ENCODE measurements around the gene ETV4.
A peak's percentile ranks its signal among the peaks of the same experiment; 100 is the strongest.

Gene ETV4

DNA sequence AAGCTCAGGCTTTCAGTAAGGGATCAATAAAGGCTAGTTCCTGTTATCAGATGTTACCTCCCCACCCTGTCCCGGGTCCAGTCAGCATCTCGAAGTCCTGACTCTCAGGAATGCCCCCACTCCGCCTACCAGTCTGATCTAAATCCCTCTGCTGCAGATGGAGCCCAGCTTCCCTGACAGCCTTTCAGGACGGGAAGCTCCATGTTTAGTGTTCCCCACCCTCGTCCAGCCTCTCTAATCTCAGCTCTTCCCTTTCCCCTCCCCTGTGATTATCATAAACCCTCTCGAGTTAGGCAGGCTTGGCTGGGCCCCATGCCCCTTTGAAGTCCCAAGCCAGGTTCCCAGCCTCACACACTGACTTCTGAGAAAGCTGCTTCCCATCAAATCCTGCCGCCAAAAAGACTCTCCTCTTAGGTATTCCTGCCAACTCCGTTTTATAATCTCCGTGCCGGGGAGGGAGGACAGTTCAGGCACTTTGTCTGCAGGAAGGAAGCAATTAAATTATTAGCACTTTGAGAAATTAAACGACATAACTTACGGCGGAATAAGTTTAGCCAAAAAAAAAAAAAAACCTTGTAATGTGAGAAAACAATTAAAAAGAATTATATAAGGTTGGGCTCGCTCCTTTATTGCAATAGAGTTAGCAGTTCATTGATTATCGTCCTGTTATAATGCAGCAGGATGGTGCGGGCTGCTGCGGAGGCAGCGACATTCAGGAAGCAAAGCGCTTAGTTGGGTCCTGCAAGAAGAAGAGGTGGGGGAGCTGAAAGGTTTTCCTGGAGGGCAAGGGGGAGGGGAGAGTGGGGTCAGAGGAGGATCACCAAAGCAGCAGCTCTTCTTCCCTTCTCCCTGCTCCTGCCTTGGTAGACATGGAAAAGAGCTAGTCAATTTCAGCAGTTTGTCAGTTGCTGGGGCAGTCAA lies 16.8 kb upstream of the ETV4 start:
- Histone ChIP-seq H3K4me3 (peak overlapping the region; percentile 47; the same call in 1 of the 2 replicates), H3K9ac (ENCODE audit: insufficient read length) (no peak overlapping the region), H3K9me3 (ENCODE audit: low read depth, low read length) (no peaks in the 10 kb centered on the region), H3K27ac (no peak overlapping the region), H3K36me3 (ENCODE audit: insufficient read depth, low read length) (no peaks in the 10 kb centered on the region)
- TF ChIP-seq FOXP2 (optimal IDR thresholded peaks at IDR 0.05; ENCODE audit: control extremely low read depth, extremely low read length, insufficient read depth) (no peak), POLR2AphosphoS5 (IDR thresholded peaks at IDR 0.05; ENCODE audit: borderline replicate concordance, low read depth, low read length) (no peak), EZH2 (IDR thresholded peaks at IDR 0.05) (no peak)
- DNase-seq (ENCODE audit: low read depth, low spot score): no peak

DNA sequence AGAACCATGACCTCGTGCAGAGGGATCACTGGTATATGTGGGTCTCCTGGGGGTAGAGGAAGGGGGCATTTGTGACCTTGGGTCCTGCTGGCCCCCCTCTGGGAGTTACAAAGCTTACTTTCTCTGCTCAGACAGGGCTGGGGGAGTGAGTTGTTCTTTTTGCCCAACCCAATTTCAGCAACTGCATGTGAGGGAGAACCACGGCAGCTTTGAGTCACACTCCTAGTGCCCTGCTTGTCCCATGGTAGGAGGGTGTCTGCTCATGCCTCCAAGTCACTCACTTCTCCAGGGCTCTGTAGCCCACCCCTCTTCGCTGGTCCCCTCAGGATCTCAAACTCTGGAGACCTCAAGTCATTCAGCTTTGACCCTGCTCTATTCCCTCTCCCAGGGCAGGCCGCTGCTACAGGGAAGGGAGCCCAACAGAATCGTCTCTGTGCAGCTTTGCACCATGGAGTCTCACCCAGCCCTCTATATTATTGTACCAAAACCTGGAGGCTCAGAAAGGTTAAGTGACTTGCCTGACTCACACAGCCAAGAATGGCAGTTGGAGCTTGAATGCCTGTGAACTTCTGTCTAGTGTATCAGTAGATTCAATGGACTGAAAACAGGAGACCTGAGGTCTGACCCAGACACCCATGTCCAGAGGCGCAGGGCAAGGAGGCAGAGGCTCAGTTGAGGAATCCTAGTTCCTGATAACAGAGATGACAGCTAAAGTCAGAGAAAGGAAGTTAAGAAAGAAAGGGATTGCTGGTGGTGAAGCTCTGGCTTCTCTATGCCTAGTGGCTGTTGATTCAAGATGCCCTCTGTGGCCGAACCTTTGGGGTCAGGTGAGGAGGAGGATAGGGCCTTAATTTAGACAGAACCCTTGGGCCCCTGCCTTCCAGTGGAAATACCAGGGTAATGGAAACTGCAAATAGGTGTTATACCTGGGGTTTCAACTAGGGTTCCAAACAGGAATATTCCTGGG lies 14.6 kb upstream of the ETV4 start:
- H3K9ac ChIP-seq (ENCODE audit: insufficient read length): no peak overlapping the region
- no peaks in the 10 kb centered on the region for H3K9me3 ChIP-seq (ENCODE audit: low read depth, low read length)
- TF ChIP-seq FOXP2 (optimal IDR thresholded peaks at IDR 0.05; ENCODE audit: control extremely low read depth, extremely low read length, insufficient read depth) (no peak), POLR2AphosphoS5 (IDR thresholded peaks at IDR 0.05; ENCODE audit: borderline replicate concordance, low read depth, low read length) (no peak), EZH2 (IDR thresholded peaks at IDR 0.05) (no peak)
- H3K27ac ChIP-seq: no peak overlapping the region
- no peak overlapping the region for H3K4me3 ChIP-seq
- H3K36me3 ChIP-seq (ENCODE audit: insufficient read depth, low read length): no peaks in the 10 kb centered on the region
- DNase-seq (ENCODE audit: low read depth, low spot score): no peak

DNA sequence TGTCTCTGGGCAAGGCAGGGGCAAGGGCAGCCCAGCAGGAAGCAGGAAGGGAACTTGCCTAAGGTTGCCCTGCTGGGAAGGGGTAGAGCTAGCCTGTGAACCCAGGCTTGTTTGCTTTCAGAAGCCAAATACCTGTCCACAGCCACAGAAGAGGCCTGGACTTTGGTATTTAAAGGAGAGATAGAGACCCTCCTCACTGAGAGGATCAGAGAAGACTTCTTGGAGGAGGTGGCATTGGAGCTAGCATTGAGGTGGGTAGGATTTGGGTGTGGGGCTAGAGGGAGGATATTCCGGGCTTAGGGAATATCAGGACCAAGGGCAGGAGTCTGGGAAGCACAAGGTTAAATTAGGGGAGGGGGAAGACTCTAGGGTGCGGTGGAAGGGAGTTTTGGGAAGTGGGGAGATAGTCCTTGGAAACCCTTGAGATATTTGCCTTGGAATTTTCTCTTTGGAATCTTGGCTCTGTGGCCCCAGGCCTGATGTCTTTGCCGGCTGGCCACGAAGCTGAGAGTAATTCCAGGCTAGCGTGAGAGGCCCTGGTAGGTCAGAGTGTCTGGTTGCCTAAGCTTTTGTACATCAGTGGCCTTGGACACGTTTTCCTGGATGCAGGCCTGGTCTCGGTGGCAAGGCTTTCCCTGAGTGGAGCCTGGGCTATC lies 13.1 kb upstream of the ETV4 start:
- Histone ChIP-seq H3K27ac (no peak overlapping the region), H3K36me3 (ENCODE audit: insufficient read depth, low read length) (no peaks in the 10 kb centered on the region), H3K9me3 (ENCODE audit: low read depth, low read length) (no peaks in the 10 kb centered on the region), H3K9ac (ENCODE audit: insufficient read length) (no peak overlapping the region), H3K4me3 (no peak overlapping the region)
- no peak for DNase-seq (ENCODE audit: low read depth, low spot score)
- TF ChIP-seq POLR2AphosphoS5 (IDR thresholded peaks at IDR 0.05; ENCODE audit: borderline replicate concordance, low read depth, low read length): no peak

DNA sequence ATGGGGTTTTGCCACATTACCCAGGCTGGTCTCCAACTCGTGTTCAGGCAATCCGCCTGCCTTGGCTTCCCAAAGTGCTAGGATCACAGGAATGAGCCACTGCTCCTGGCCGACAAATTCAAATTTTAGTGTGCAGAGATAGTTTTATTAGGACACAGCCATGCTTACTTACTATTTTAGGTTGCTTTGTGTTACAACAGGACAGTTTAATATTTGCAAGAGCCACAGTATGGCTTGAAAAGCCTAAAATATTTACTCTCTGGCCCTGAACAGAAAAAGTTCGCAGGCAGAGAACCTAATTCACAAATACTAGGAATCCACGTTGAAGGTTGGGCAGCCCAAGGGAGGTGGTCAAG lies 12.6 kb upstream of the ETV4 start:
- no peak overlapping the region for H3K9ac ChIP-seq (ENCODE audit: insufficient read length)
- DNase-seq (ENCODE audit: low read depth, low spot score): no peak
- H3K4me3 ChIP-seq: no peak overlapping the region
- H3K36me3 ChIP-seq (ENCODE audit: insufficient read depth, low read length): no peaks in the 10 kb centered on the region
- TF ChIP-seq FOXP2 (optimal IDR thresholded peaks at IDR 0.05; ENCODE audit: control extremely low read depth, extremely low read length, insufficient read depth) (no peak), POLR2AphosphoS5 (IDR thresholded peaks at IDR 0.05; ENCODE audit: borderline replicate concordance, low read depth, low read length) (no peak), EZH2 (IDR thresholded peaks at IDR 0.05) (no peak)
- no peaks in the 10 kb centered on the region for H3K9me3 ChIP-seq (ENCODE audit: low read depth, low read length)
- no peak overlapping the region for H3K27ac ChIP-seq

DNA sequence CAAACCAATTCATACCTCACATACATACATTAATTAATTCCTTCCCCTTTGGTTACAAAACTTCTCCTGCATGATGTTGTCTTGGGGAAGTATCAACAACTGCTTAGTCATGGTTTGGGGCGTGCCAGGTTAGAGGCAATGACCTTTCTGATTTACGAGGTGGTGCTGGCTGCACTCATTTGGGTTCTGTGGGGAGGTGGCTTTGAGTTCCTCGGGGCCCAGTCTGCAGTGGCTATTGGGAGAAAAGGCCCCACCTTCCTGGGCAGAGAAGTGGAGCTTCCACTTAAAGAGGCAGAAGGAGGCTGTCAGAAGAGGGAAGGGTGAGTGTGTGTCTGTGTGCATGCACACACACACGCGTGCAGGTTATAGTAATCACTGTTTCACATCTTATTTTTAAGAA lies 10.2 kb upstream of the ETV4 start:
- H3K9me3 ChIP-seq (ENCODE audit: low read depth, low read length): no peaks in the 10 kb centered on the region
- no peaks in the 10 kb centered on the region for H3K36me3 ChIP-seq (ENCODE audit: insufficient read depth, low read length)
- TF ChIP-seq POLR2AphosphoS5 (IDR thresholded peaks at IDR 0.05; ENCODE audit: borderline replicate concordance, low read depth, low read length) (no peak), FOXP2 (optimal IDR thresholded peaks at IDR 0.05; ENCODE audit: control extremely low read depth, extremely low read length, insufficient read depth) (no peak), EZH2 (IDR thresholded peaks at IDR 0.05) (no peak)
- H3K4me3 ChIP-seq: no peak overlapping the region
- no peak overlapping the region for H3K27ac ChIP-seq
- no peak overlapping the region for H3K9ac ChIP-seq (ENCODE audit: insufficient read length)
- no peak for DNase-seq (ENCODE audit: low read depth, low spot score)

DNA sequence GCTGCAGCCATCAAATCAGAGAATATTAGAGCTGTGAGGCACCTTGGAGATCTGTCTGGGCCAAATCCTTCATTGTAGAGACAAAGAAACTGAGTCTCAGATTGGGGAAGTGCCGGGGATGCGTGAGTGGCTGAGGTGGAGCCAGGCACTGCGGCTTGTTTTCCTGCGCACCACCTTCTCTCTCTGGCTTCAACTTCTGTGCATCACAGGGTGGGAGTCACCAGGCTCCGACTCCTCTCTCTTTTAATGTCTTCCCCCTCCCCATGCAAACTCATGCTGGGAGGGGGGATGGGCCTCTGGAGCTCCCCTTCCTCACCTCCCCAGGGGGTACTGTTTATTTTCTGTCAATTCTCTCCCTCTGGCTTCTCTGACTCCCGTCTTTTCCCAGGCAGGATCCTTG lies 8.7 kb upstream of the ETV4 start:
- H3K9ac ChIP-seq (ENCODE audit: insufficient read length): no peak overlapping the region
- H3K27ac ChIP-seq: no peak overlapping the region
- no peaks in the 10 kb centered on the region for H3K36me3 ChIP-seq (ENCODE audit: insufficient read depth, low read length)
- H3K4me3 ChIP-seq: no peak overlapping the region
- H3K9me3 ChIP-seq (ENCODE audit: low read depth, low read length): no peaks in the 10 kb centered on the region
- TF ChIP-seq POLR2AphosphoS5 (IDR thresholded peaks at IDR 0.05; ENCODE audit: borderline replicate concordance, low read depth, low read length) (no peak), EZH2 (IDR thresholded peaks at IDR 0.05) (no peak), FOXP2 (optimal IDR thresholded peaks at IDR 0.05; ENCODE audit: control extremely low read depth, extremely low read length, insufficient read depth) (no peak)
- DNase-seq (ENCODE audit: low read depth, low spot score): no peak

DNA sequence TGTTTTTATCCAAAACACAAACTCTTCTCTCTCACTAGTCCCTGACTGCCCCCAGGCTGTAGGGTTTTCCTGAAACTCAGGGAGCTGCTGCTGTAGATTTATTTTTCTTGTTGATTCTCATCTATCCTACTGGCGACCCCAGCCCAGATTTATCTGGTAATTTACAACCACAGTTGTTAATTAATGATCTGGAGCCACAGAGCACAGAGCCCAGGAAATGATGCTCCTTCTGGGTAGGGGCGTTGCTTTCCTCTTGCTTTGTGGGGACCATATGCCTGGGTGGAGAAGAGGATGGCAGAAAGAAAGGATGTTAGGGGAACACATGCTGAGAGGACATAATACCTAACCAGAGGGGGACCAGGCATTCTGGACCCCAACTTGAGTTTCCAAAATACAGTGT lies 7.4 kb upstream of the ETV4 start:
- no peak for DNase-seq (ENCODE audit: low read depth, low spot score)
- TF ChIP-seq EZH2 (IDR thresholded peaks at IDR 0.05): no peak
- no peak for TF ChIP-seq POLR2AphosphoS5 (IDR thresholded peaks at IDR 0.05; ENCODE audit: borderline replicate concordance, low read depth, low read length)
- TF ChIP-seq FOXP2 (optimal IDR thresholded peaks at IDR 0.05; ENCODE audit: control extremely low read depth, extremely low read length, insufficient read depth): no peak
- Histone ChIP-seq H3K4me3 (no peak overlapping the region), H3K36me3 (ENCODE audit: insufficient read depth, low read length) (no peaks in the 10 kb centered on the region), H3K9me3 (ENCODE audit: low read depth, low read length) (no peaks in the 10 kb centered on the region), H3K27ac (no peak overlapping the region), H3K9ac (ENCODE audit: insufficient read length) (no peak overlapping the region)
